PC-3 (cell line): ENCODE data around the gene VWA3B.
"Not testable (repeated sequence)": the region's sequence is repeated elsewhere in the genome, so short reads cannot be mapped to it uniquely, and the experiment has no call there.

ENCODE experiments used
- EZH2 ChIP-seq: fragments of 300-600 bp; sonication (generic); IDR thresholded peaks from one replicate; pipeline ENCODE4 v1.6.1; 2017; ENCODE audit warnings: antibody characterized with exemption, mild to moderate bottlenecking, low read length; ENCODE audit not compliant: unreplicated experiment
- EZH2phosphoT487 ChIP-seq: fragments of 300-600 bp; sonication (generic); IDR thresholded peaks from 2 replicates; pipeline ENCODE4 v1.6.1; 2018; ENCODE audit warnings: mild to moderate bottlenecking, antibody characterized with exemption, low read length, borderline replicate concordance
- TF ChIP-seq, protein P1 (sequence below): fragments of 300-600 bp; sonication (generic); conservative IDR thresholded peaks from 2 replicates; pipeline ENCODE4 v1.5.1; 2017; ENCODE audit warnings: antibody characterized with exemption, low read depth, mild to moderate bottlenecking, low read length

GRCh38 chr2:98268225-98268624, 181.3 kb downstream of the VWA3B start:
- not testable (repeated sequence) for TF ChIP-seq EZH2phosphoT487, EZH2
- TF ChIP-seq, protein P1, sequence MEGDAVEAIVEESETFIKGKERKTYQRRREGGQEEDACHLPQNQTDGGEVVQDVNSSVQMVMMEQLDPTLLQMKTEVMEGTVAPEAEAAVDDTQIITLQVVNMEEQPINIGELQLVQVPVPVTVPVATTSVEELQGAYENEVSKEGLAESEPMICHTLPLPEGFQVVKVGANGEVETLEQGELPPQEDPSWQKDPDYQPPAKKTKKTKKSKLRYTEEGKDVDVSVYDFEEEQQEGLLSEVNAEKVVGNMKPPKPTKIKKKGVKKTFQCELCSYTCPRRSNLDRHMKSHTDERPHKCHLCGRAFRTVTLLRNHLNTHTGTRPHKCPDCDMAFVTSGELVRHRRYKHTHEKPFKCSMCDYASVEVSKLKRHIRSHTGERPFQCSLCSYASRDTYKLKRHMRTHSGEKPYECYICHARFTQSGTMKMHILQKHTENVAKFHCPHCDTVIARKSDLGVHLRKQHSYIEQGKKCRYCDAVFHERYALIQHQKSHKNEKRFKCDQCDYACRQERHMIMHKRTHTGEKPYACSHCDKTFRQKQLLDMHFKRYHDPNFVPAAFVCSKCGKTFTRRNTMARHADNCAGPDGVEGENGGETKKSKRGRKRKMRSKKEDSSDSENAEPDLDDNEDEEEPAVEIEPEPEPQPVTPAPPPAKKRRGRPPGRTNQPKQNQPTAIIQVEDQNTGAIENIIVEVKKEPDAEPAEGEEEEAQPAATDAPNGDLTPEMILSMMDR, result not testable (repeated sequence)
